Lower leg skin (tissue), 3 donors: ENCODE data around the gene CFAP299.

Experiments used
- POLR2A ChIP-seq, 2 donors: fragments of 450-650 bp; IDR thresholded peaks; one replicate each; pipeline ENCODE4 v1.6.1; 2016 to 2017; ENCODE audit warnings: antibody characterized with exemption in 2 of 2, mild to moderate bottlenecking in 1 of 2, moderate library complexity in 1 of 2
- TF ChIP-seq, protein P1 (sequence below), 3 donors: fragments of 450-650 bp; IDR thresholded peaks; one replicate each; pipeline ENCODE4 v1.5.1; 2016; ENCODE audit warnings: antibody characterized with exemption in 3 of 3, mild to moderate bottlenecking in 3 of 3, moderate library complexity in 2 of 3

DNA sequence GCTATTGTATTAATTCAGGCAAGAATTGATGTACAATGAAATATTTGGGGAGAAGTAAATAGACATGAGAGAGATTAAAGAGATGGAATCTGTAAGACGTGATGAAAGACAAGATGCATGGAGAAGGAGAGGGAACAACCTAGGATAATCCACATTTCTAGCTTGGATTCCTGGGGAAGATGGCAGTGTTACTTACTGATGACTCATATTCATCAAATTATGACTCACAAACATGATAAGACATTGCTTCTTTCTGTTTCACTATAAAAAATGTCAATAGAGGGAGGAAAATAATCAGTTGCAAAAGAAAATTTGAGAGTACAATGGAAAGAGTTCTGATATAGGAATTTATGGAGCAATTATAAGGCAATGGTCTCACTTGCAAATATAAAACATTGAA lies 590.9 kb downstream of the CFAP299 start:
- TF ChIP-seq, protein P1, sequence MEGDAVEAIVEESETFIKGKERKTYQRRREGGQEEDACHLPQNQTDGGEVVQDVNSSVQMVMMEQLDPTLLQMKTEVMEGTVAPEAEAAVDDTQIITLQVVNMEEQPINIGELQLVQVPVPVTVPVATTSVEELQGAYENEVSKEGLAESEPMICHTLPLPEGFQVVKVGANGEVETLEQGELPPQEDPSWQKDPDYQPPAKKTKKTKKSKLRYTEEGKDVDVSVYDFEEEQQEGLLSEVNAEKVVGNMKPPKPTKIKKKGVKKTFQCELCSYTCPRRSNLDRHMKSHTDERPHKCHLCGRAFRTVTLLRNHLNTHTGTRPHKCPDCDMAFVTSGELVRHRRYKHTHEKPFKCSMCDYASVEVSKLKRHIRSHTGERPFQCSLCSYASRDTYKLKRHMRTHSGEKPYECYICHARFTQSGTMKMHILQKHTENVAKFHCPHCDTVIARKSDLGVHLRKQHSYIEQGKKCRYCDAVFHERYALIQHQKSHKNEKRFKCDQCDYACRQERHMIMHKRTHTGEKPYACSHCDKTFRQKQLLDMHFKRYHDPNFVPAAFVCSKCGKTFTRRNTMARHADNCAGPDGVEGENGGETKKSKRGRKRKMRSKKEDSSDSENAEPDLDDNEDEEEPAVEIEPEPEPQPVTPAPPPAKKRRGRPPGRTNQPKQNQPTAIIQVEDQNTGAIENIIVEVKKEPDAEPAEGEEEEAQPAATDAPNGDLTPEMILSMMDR (IDR thresholded peaks at IDR 0.05), result no peak
- TF ChIP-seq POLR2A (IDR thresholded peaks at IDR 0.05), result no peak
